Heart left ventricle (tissue), 16 donors: ENCODE results near the gene HEPACAM. TPM values are rescaled to one million over a fixed set of nuclear protein-coding genes. Genes with fewer than 3 reads are reported as not detected.
A peak's percentile ranks its signal among the peaks of the same experiment; 100 is the strongest.

Source experiments
- ATAC-seq, 4 donors: fragments of 200-7000 bp; cut with Tn5 transposase; one replicate each; pipeline ENCODE4 v1.9.1; 2020 to 2022; ENCODE audit warnings: moderate library complexity in 4 of 4, mild to moderate bottlenecking in 3 of 4, moderate number of reproducible peaks in 1 of 4
- DNase-seq, 5 donors: peaks; one replicate each; pipeline ENCODE4 v3.0.0-alpha.2; 2020
- H3K27ac ChIP-seq, 12 donors: fragments of 200-600 bp; sonication (generic) in 4 of 12; one replicate each; pipeline versions ENCODE4 v1.5.0 to v1.8.0; 2016 to 2022; ENCODE audit warnings: mild to moderate bottlenecking in 2 of 12
- H3K27me3 ChIP-seq, 9 donors: fragments of 200-600 bp; sonication (generic) in 2 of 9; one replicate each; pipeline versions ENCODE4 v1.5.1 to v1.8.0; 2016 to 2022; ENCODE audit warnings: mild to moderate bottlenecking in 3 of 9
- H3K36me3 ChIP-seq, 9 donors: fragments of 200-600 bp; sonication (generic) in 2 of 9; one replicate each; pipeline versions ENCODE4 v1.5.0 to v1.8.0; 2018 to 2022; ENCODE audit warnings: mild to moderate bottlenecking in 2 of 9
- H3K4me1 ChIP-seq, 12 donors: fragments of 200-600 bp; sonication (generic) in 4 of 12; one replicate each; pipeline versions ENCODE4 v1.5.0 to v1.8.0; 2016 to 2022; ENCODE audit warnings: mild to moderate bottlenecking in 3 of 12
- H3K4me3 ChIP-seq, 12 donors: fragments of 200-600 bp; sonication (generic) in 4 of 12; one replicate each; pipeline versions ENCODE4 v1.5.0 to v1.8.0; 2017 to 2022; ENCODE audit warnings: mild to moderate bottlenecking in 9 of 12, moderate library complexity in 4 of 12
- H3K9me3 ChIP-seq, 12 donors: fragments of 200-600 bp; sonication (generic) in 4 of 12; one replicate each; pipeline versions ENCODE4 v1.5.0 to v1.8.0; 2016 to 2022; ENCODE audit warnings: mild to moderate bottlenecking in 1 of 12
- CTCF ChIP-seq, 12 donors: fragments of 200-600 bp; sonication (generic) in 4 of 12; IDR thresholded peaks; one replicate each; pipeline versions ENCODE4 v1.5.0 to v1.8.0; 2018 to 2022; ENCODE audit warnings: antibody characterized with exemption in 12 of 12, mild to moderate bottlenecking in 5 of 12
- POLR2A ChIP-seq, 2 donors: fragments of 450-650 bp; IDR thresholded peaks; one replicate each; pipeline ENCODE4 v1.6.1; 2017; ENCODE audit warnings: antibody characterized with exemption in 2 of 2, mild to moderate bottlenecking in 2 of 2, moderate library complexity in 2 of 2
- WGBS, 4 donors: extraction: QIAGEN DNeasy Blood & Tissue Kit in 2 of 4; methylation state at CpG; one replicate each; pipeline versions ENCODE4 v1.1.5 to v1.1.7; 2013 to 2018; 5-methylcytosine and 5-hydroxymethylcytosine counted together
- intact Hi-C, 10 donors: fragments of 100-400 bp; cut with DNase I; formaldehyde crosslinking; loops; one replicate each; pipeline versions ENCODE4 v1.11.1 to v1.14.2; 2022
- polyA plus RNA-seq, 2 donors: library from polyadenylated mRNA; stranded (reverse); fragments of 200-250 nt; gene quantifications; one replicate each; pipeline ENCODE4 v1.2.3, GENCODE V29; 2013
- total RNA-seq, 9 donors: library from RNA; depleted of rRNA in 2 of 9; stranded (reverse); fragments of >200 nt in 2 of 9; fragmentation: NEBNext Ultra II Directional in 3 of 9; extraction: Animal tissue kit (Norgen Biotek cat#: 25700) in 3 of 9; gene quantifications; one replicate each; pipeline versions ENCODE4 v1.1.0 to v1.2.4, GENCODE V29; 2016 to 2023
- donor health status: ischemic (EF 13 %, LVEDD 7.1; RV severe dilation, severe dysfunction).
- donor health status: healthy with polysubstance abuse.
- donor health status: DM: no; HTN: yes; CAD: no.
- donor health status: DM: no; HTN: no; CAD: no.
- donor health status: ischemic (EF 25% LVEDD 6.9; RV normal size, moderate dysfunction).
- donor health status: ischemic (EF 25% LVEDD 5.7; RV mildly dilated, moderate dysfunction).
- donor health status: healthy.
- donor health status: DM: yes; HTN: yes; CAD: no.
- donor health status: ischemic (EF 35%, LVEDD 5.7; RV mildly dilated, moderate dysfunction).
- donor health status: nonischemic (EF 11% LVEDD 7.7; RV severe dilation, severe dysfunction).
- donor health status: DM: yes; HTN: yes; CAD: no.
- donor health status: PGD.
- donor health status: ischemic (EF 29% LVEDD 5.4; RV normal size, mild dysfunction).
- donor health status: nonischemic (EF 23%, LVEDD 6.1; RV moderate dilation, normal function).

Gene HEPACAM
- total and polyA plus RNA-seq, 11 donors, result 0.07 to 2.6 (median 0.38) TPM; not detected in 4

GRCh38 chr11:124897674-124898262, 38.1 kb downstream of the HEPACAM start, which contains the start of gene ROBO4:
Gene ROBO4, minus strand, starts transcription at chr11:124897865. Its CDS starts 70 bp downstream, at chr11:124897795.
- WGBS, 4 donors, result 20 to 27% (median 22%) methylated on average over 7 to 12 of the region's 12 CpGs
- H3K27ac ChIP-seq, result peak within 1 kb of the TSS; percentile 74 to 93 (median 85)
- no peaks in the 10 kb centered on the region for H3K9me3 ChIP-seq
- peaks cover 0 to 89% (median 48%) of the 10 kb centered on the region in 12 donors for H3K4me1 ChIP-seq
- ATAC-seq (peak; percentile 53 to 81 (median 63)), DNase-seq (peak in 4 of 5 donors; percentile 76 to 84 (median 80))
- H3K27me3 ChIP-seq, result no peaks in the 10 kb centered on the region
- peaks cover 0 to 26% (median 5%) of the 10 kb centered on the region in 9 donors for H3K36me3 ChIP-seq
- peak within 1 kb of the TSS; percentile 34 to 71 (median 56) for H3K4me3 ChIP-seq
- intact Hi-C loops, result loop anchor here in 3 of 10 donors (2.0 kb wide), 3 partner anchors 17 to 23 kb away; no protein-coding TSS in a partner anchor
- TF ChIP-seq CTCF (IDR thresholded peaks at IDR 0.05) (peak in 2 of 12 donors; percentile 17 to 22), POLR2A (IDR thresholded peaks at IDR 0.05) (no peak)

GRCh38 chr11:124896821-124897391, 38.9 kb downstream of the HEPACAM start:
- peak in 2 of 4 donors; percentile 33 to 35 for ATAC-seq
- Histone ChIP-seq H3K9me3 (no peaks in the 10 kb centered on the region), H3K27ac (peak overlapping the region; percentile 74 to 93 (median 85)), H3K4me3 (peak overlapping the region; percentile 34 to 71 (median 56)), H3K36me3 (peaks cover 0 to 34% (median 5%) of the 10 kb centered on the region in 9 donors), H3K4me1 (peaks cover 0 to 94% (median 52%) of the 10 kb centered on the region in 12 donors), H3K27me3 (no peaks in the 10 kb centered on the region)
- 55 to 66% (median 58%) methylated on average over 9 of the region's 9 CpGs for WGBS, 4 donors
- TF ChIP-seq CTCF (IDR thresholded peaks at IDR 0.05), result no peak
- TF ChIP-seq POLR2A (IDR thresholded peaks at IDR 0.05), result no peak
- peak in 2 of 5 donors; percentile 43 to 67 for DNase-seq
- intact Hi-C loops, result loop anchor here in 2 of 10 donors (2.0 kb wide), 2 partner anchors 16 to 20 kb away; no protein-coding TSS in a partner anchor

GRCh38 chr11:124896071-124896750, 39.6 kb downstream of the HEPACAM start:
- intact Hi-C loops, result loop anchor here in 2 of 10 donors (2.0 kb wide), 2 partner anchors 15 to 19 kb away; no protein-coding TSS in a partner anchor
- DNase-seq (peak in 1 of 5 donors; percentile 21), ATAC-seq (no peak)
- Histone ChIP-seq H3K27me3 (no peaks in the 10 kb centered on the region), H3K4me1 (peaks cover 0 to 92% (median 54%) of the 10 kb centered on the region in 12 donors), H3K27ac (peak overlapping the region; percentile 74 to 93 (median 85)), H3K9me3 (no peaks in the 10 kb centered on the region), H3K36me3 (peaks cover 0 to 36% (median 9%) of the 10 kb centered on the region in 9 donors), H3K4me3 (peak overlapping the region; percentile 34 to 71 (median 56))
- 54 to 71% (median 63%) methylated on average over 12 to 16 of the region's 16 CpGs for WGBS, 4 donors
- TF ChIP-seq CTCF (IDR thresholded peaks at IDR 0.05), result no peak
- TF ChIP-seq POLR2A (IDR thresholded peaks at IDR 0.05), result no peak
